ENCODE measurements around the gene CDH4.
A peak's percentile ranks its signal among the peaks of the same experiment; 100 is the strongest.

CDH4 gene

GRCh38 chr20:61680096-61680495 lies 428.0 kb downstream of the CDH4 start:
- no peak for DNase-seq

- DNase-seq, result no peak
Observed at GRCh38 chr20:61682114-61682995, 430.3 kb downstream of the CDH4 start.

GRCh38 chr20:61682996-61683681 lies 431.1 kb downstream of the CDH4 start:
- DNase-seq, result no peak

GRCh38 chr20:61683721-61684120 lies 431.7 kb downstream of the CDH4 start:
- no peak for DNase-seq

GRCh38 chr20:61684136-61684535 lies 432.1 kb downstream of the CDH4 start:
- no peak for DNase-seq

- no peak for DNase-seq
Observed at GRCh38 chr20:61684583-61685235, 432.6 kb downstream of the CDH4 start.

GRCh38 chr20:61685462-61685861 lies 433.4 kb downstream of the CDH4 start:
- DNase-seq, result no peak

GRCh38 chr20:61686051-61686936 lies 434.2 kb downstream of the CDH4 start:
- DNase-seq, result no peak

GRCh38 chr20:61688411-61688810 lies 436.4 kb downstream of the CDH4 start:
- no peak for DNase-seq

GRCh38 chr20:61690150-61690549 lies 438.1 kb downstream of the CDH4 start:
- DNase-seq, result no peak

GRCh38 chr20:61690993-61691838 lies 439.2 kb downstream of the CDH4 start:
- DNase-seq, result no peak

- no peak for DNase-seq
Observed at GRCh38 chr20:61691978-61692377, 439.9 kb downstream of the CDH4 start.

- DNase-seq, result no peak
Observed at GRCh38 chr20:61692479-61692878, 440.4 kb downstream of the CDH4 start.

GRCh38 chr20:61693055-61693600 lies 441.1 kb downstream of the CDH4 start:
- no peak for DNase-seq

- DNase-seq, result peak in 5 of 56 donors; percentile 6 to 22 (median 9)
Observed at GRCh38 chr20:61694682-61695081, 442.6 kb downstream of the CDH4 start.

- no peak for DNase-seq
Observed at GRCh38 chr20:61695741-61696140, 443.7 kb downstream of the CDH4 start.

- no peak for DNase-seq
Observed at GRCh38 chr20:61696181-61696735, 444.2 kb downstream of the CDH4 start.

GRCh38 chr20:61697666-61698597 lies 445.9 kb downstream of the CDH4 start:
- no peak for DNase-seq

All from amygdala (tissue), 56 donors.